MG63 (cell line): ENCODE measurements around the gene ETV3L. TPM values are rescaled to one million over a fixed set of nuclear protein-coding genes. Genes with fewer than 3 reads are reported as not detected.

Source experiments
- DNase-seq: peaks from one replicate; pipeline ENCODE4 v3.0.0-alpha.2; 2020
- H3K27me3 ChIP-seq: fragments of 250-450 bp; sonication (Bioruptor Pico); 2 replicates; pipeline ENCODE4 v1.5.1; 2020; ENCODE audit warnings: mild to moderate bottlenecking, moderate library complexity
- H3K36me3 ChIP-seq: fragments of 250-450 bp; sonication (Bioruptor Pico); 2 replicates; pipeline ENCODE4 v1.5.1; 2020; ENCODE audit warnings: mild to moderate bottlenecking, moderate library complexity
- H3K4me3 ChIP-seq: fragments of 250-450 bp; sonication (Bioruptor Pico); 2 replicates; pipeline ENCODE4 v1.5.1; 2020; ENCODE audit warnings: mild to moderate bottlenecking, moderate library complexity
- H3K9me3 ChIP-seq: fragments of 250-450 bp; sonication (Bioruptor Pico); 2 replicates; pipeline ENCODE4 v1.5.1; 2020; ENCODE audit warnings: mild to moderate bottlenecking, moderate library complexity
- total RNA-seq: library from RNA; depleted of rRNA; stranded (reverse); fragments of >200 nt; shearing (Covaris generic); gene quantifications from 2 replicates; pipeline ENCODE4 v1.2.3, GENCODE V29; 2014; ENCODE audit warnings: low replicate concordance; rRNA removed

ETV3L gene
- not detected in 2 replicates for total RNA-seq

- H3K4me3 ChIP-seq = no peak within 1 kb of the TSS
- no peak for DNase-seq
- H3K9me3 ChIP-seq = no peaks in the 10 kb centered on the region
- H3K27me3 ChIP-seq = no peaks in the 10 kb centered on the region
- H3K36me3 ChIP-seq = no peaks in the 10 kb centered on the region
These were observed at the start of gene ETV3L for GRCh38 chr1:157099633-157100009. Gene ETV3L, minus strand, starts transcription at chr1:157099808. Its CDS starts 285 bp downstream, at chr1:157099523.

GRCh38 chr1:157147906-157148700 is 48.5 kb upstream of the ETV3L start:
- Histone ChIP-seq H3K36me3 (no peaks in the 10 kb centered on the region), H3K27me3 (no peaks in the 10 kb centered on the region), H3K4me3 (no peak overlapping the region), H3K9me3 (no peaks in the 10 kb centered on the region)
- no peak for DNase-seq

- Histone ChIP-seq H3K4me3 (no peak overlapping the region), H3K27me3 (no peaks in the 10 kb centered on the region), H3K36me3 (no peaks in the 10 kb centered on the region), H3K9me3 (no peaks in the 10 kb centered on the region)
- no peak for DNase-seq
These were observed 47.4 kb upstream of the ETV3L start for GRCh38 chr1:157147037-157147436.

- Histone ChIP-seq H3K9me3 (no peaks in the 10 kb centered on the region), H3K36me3 (no peaks in the 10 kb centered on the region), H3K4me3 (no peak overlapping the region), H3K27me3 (no peaks in the 10 kb centered on the region)
- DNase-seq = no peak
These were observed 46.6 kb upstream of the ETV3L start for GRCh38 chr1:157146244-157146643.

GRCh38 chr1:157145076-157145475 is 45.5 kb upstream of the ETV3L start:
- H3K27me3 ChIP-seq = no peaks in the 10 kb centered on the region
- no peaks in the 10 kb centered on the region for H3K36me3 ChIP-seq
- no peak overlapping the region for H3K4me3 ChIP-seq
- no peak for DNase-seq
- no peaks in the 10 kb centered on the region for H3K9me3 ChIP-seq

GRCh38 chr1:157144509-157144908 is 44.9 kb upstream of the ETV3L start:
- DNase-seq = no peak
- Histone ChIP-seq H3K27me3 (no peaks in the 10 kb centered on the region), H3K36me3 (no peaks in the 10 kb centered on the region), H3K9me3 (no peaks in the 10 kb centered on the region), H3K4me3 (no peak overlapping the region)

GRCh38 chr1:157142765-157143423 is 43.3 kb upstream of the ETV3L start:
- Histone ChIP-seq H3K36me3 (no peaks in the 10 kb centered on the region), H3K27me3 (no peaks in the 10 kb centered on the region), H3K4me3 (no peak overlapping the region), H3K9me3 (no peaks in the 10 kb centered on the region)
- DNase-seq = no peak

- Histone ChIP-seq H3K27me3 (no peaks in the 10 kb centered on the region), H3K36me3 (no peaks in the 10 kb centered on the region), H3K4me3 (no peak overlapping the region), H3K9me3 (no peaks in the 10 kb centered on the region)
- DNase-seq = no peak
These were observed 42.6 kb upstream of the ETV3L start for GRCh38 chr1:157142201-157142600.

- no peaks in the 10 kb centered on the region for H3K27me3 ChIP-seq
- DNase-seq = no peak
- H3K9me3 ChIP-seq = no peaks in the 10 kb centered on the region
These were observed 41.7 kb upstream of the ETV3L start for GRCh38 chr1:157141212-157141855.

GRCh38 chr1:157140063-157140588 is 40.5 kb upstream of the ETV3L start:
- H3K4me3 ChIP-seq = no peak overlapping the region
- H3K9me3 ChIP-seq = no peaks in the 10 kb centered on the region
- no peaks in the 10 kb centered on the region for H3K27me3 ChIP-seq
- H3K36me3 ChIP-seq = peaks cover 13% of the 10 kb centered on the region
- no peak for DNase-seq

More at GRCh38 chr1:157141212-157141855, 41.7 kb upstream of the ETV3L start:
- peaks cover 1% of the 10 kb centered on the region for H3K36me3 ChIP-seq
- H3K4me3 ChIP-seq = no peak overlapping the region

GRCh38 chr1:157139052-157139715 is 39.6 kb upstream of the ETV3L start:
- H3K9me3 ChIP-seq = no peaks in the 10 kb centered on the region
- no peak for DNase-seq
- H3K27me3 ChIP-seq = no peaks in the 10 kb centered on the region
- peak overlapping the region; percentile 83 for H3K4me3 ChIP-seq
- H3K36me3 ChIP-seq = peaks cover 23% of the 10 kb centered on the region

GRCh38 chr1:157138220-157139051 is 38.8 kb upstream of the ETV3L start, which contains the start of gene ETV3:
Gene ETV3, minus strand, starts transcription at chr1:157138395. Its CDS starts 2,043 bp downstream, at chr1:157136352.
- H3K36me3 ChIP-seq = peaks cover 30% of the 10 kb centered on the region
- peak; percentile 98 for DNase-seq

GRCh38 chr1:157137408-157138219 is 38.0 kb upstream of the ETV3L start:
- Histone ChIP-seq H3K27me3 (no peaks in the 10 kb centered on the region), H3K36me3 (peaks cover 39% of the 10 kb centered on the region), H3K9me3 (no peaks in the 10 kb centered on the region), H3K4me3 (peak overlapping the region; percentile 83)
- peak; percentile 21 for DNase-seq

More at GRCh38 chr1:157138220-157139051, 38.8 kb upstream of the ETV3L start, which contains the start of gene ETV3:
- Histone ChIP-seq H3K27me3 (no peaks in the 10 kb centered on the region), H3K4me3 (peak within 1 kb of the TSS; percentile 83), H3K9me3 (no peaks in the 10 kb centered on the region)

- H3K36me3 ChIP-seq = peaks cover 44% of the 10 kb centered on the region
These were observed 37.4 kb upstream of the ETV3L start for GRCh38 chr1:157137046-157137407.

GRCh38 chr1:157136133-157136532 is 36.5 kb upstream of the ETV3L start:
- Histone ChIP-seq H3K9me3 (no peaks in the 10 kb centered on the region), H3K27me3 (no peaks in the 10 kb centered on the region), H3K4me3 (peak overlapping the region; percentile 83), H3K36me3 (peaks cover 53% of the 10 kb centered on the region)
- no peak for DNase-seq

More at GRCh38 chr1:157137046-157137407, 37.4 kb upstream of the ETV3L start:
- H3K9me3 ChIP-seq = no peaks in the 10 kb centered on the region
- H3K4me3 ChIP-seq = peak overlapping the region; percentile 83
- no peaks in the 10 kb centered on the region for H3K27me3 ChIP-seq
- no peak for DNase-seq
